ENCODE measurements around the gene CYTH4.
"Not testable (repeated sequence)": the region's sequence is repeated elsewhere in the genome, so short reads cannot be mapped to it uniquely, and the experiment has no call there.

Gene CYTH4

GRCh38 chr22:37243402-37244113 lies 38.8 kb upstream of the CYTH4 start:
- H3K27ac Mint-ChIP-seq: peak overlapping the region; percentile 91
- H3K27me3 Mint-ChIP-seq: no peaks in the 10 kb centered on the region
- peaks cover 84% of the 10 kb centered on the region for H3K4me1 Mint-ChIP-seq
- peak overlapping the region; percentile 98 for H3K4me3 Mint-ChIP-seq
- H3K36me3 Mint-ChIP-seq: peaks cover 35% of the 10 kb centered on the region
- ATAC-seq: peak; percentile 1
- H3K9me3 Mint-ChIP-seq: no peaks in the 10 kb centered on the region

- peak within 1 kb of the TSS; percentile 98 for H3K4me3 Mint-ChIP-seq
- H3K9me3 Mint-ChIP-seq: no peaks in the 10 kb centered on the region
- ATAC-seq: peak; percentile 76
- peak within 1 kb of the TSS; percentile 91 for H3K27ac Mint-ChIP-seq
- no peaks in the 10 kb centered on the region for H3K27me3 Mint-ChIP-seq
- peaks cover 28% of the 10 kb centered on the region for H3K36me3 Mint-ChIP-seq
- peaks cover 82% of the 10 kb centered on the region for H3K4me1 Mint-ChIP-seq
Measured at GRCh38 chr22:37244114-37244921, 38.0 kb upstream of the CYTH4 start, which contains the start of gene RAC2. TSS of gene RAC2 (minus strand) at chr22:37244269. CDS start at chr22:37244148, 121 bp downstream.

- H3K4me3 Mint-ChIP-seq: peak overlapping the region; percentile 98
- no peaks in the 10 kb centered on the region for H3K9me3 Mint-ChIP-seq
- peak overlapping the region; percentile 91 for H3K27ac Mint-ChIP-seq
- H3K36me3 Mint-ChIP-seq: peaks cover 28% of the 10 kb centered on the region
- H3K27me3 Mint-ChIP-seq: no peaks in the 10 kb centered on the region
- H3K4me1 Mint-ChIP-seq: peaks cover 79% of the 10 kb centered on the region
- ATAC-seq: peak; percentile 57
Measured at GRCh38 chr22:37244922-37245722, 37.2 kb upstream of the CYTH4 start.

- Mint-ChIP-seq H3K9me3 (no peaks in the 10 kb centered on the region), H3K27me3 (no peaks in the 10 kb centered on the region), H3K4me3 (no peak overlapping the region), H3K27ac (peak overlapping the region; percentile 91), H3K4me1 (peaks cover 77% of the 10 kb centered on the region), H3K36me3 (peaks cover 22% of the 10 kb centered on the region)
- no peak for ATAC-seq
Measured at GRCh38 chr22:37245740-37246139, 36.6 kb upstream of the CYTH4 start.

- ATAC-seq: no peak
- Mint-ChIP-seq H3K4me1 (peaks cover 58% of the 10 kb centered on the region), H3K36me3 (peaks cover 4% of the 10 kb centered on the region), H3K4me3 (peak overlapping the region; percentile 18), H3K27ac (peak overlapping the region; percentile 73), H3K27me3 (no peaks in the 10 kb centered on the region), H3K9me3 (no peaks in the 10 kb centered on the region)
Measured at GRCh38 chr22:37248251-37248650, 34.1 kb upstream of the CYTH4 start.

GRCh38 chr22:37249986-37250385 lies 32.3 kb upstream of the CYTH4 start:
- H3K27me3 Mint-ChIP-seq: no peaks in the 10 kb centered on the region
- no peak for ATAC-seq
- no peak overlapping the region for H3K4me3 Mint-ChIP-seq
- H3K4me1 Mint-ChIP-seq: peaks cover 43% of the 10 kb centered on the region
- H3K9me3 Mint-ChIP-seq: no peaks in the 10 kb centered on the region
- no peaks in the 10 kb centered on the region for H3K36me3 Mint-ChIP-seq
- H3K27ac Mint-ChIP-seq: peak overlapping the region; percentile 17

- H3K9me3 Mint-ChIP-seq, H3K27me3 Mint-ChIP-seq, ATAC-seq, H3K27ac Mint-ChIP-seq, H3K36me3 Mint-ChIP-seq, H3K4me3 Mint-ChIP-seq: not testable (repeated sequence)
- H3K4me1 Mint-ChIP-seq: peaks cover 51% of the 10 kb centered on the region
Measured at GRCh38 chr22:37251836-37252235, 30.5 kb upstream of the CYTH4 start.

- H3K4me3 Mint-ChIP-seq: no peak overlapping the region
- H3K9me3 Mint-ChIP-seq: no peaks in the 10 kb centered on the region
- no peak for ATAC-seq
Measured at GRCh38 chr22:37253126-37253660, 29.1 kb upstream of the CYTH4 start.

GRCh38 chr22:37254209-37254866 lies 28.0 kb upstream of the CYTH4 start:
- ATAC-seq: no peak
- Mint-ChIP-seq H3K4me1 (peaks cover 36% of the 10 kb centered on the region), H3K27me3 (no peaks in the 10 kb centered on the region), H3K36me3 (no peaks in the 10 kb centered on the region), H3K27ac (no peak overlapping the region), H3K9me3 (no peaks in the 10 kb centered on the region), H3K4me3 (no peak overlapping the region)

More at GRCh38 chr22:37253126-37253660, 29.1 kb upstream of the CYTH4 start:
- H3K4me1 Mint-ChIP-seq: peaks cover 43% of the 10 kb centered on the region
- no peak overlapping the region for H3K27ac Mint-ChIP-seq
- no peaks in the 10 kb centered on the region for H3K36me3 Mint-ChIP-seq
- no peaks in the 10 kb centered on the region for H3K27me3 Mint-ChIP-seq

- Mint-ChIP-seq H3K4me1 (peaks cover 39% of the 10 kb centered on the region), H3K27me3 (no peaks in the 10 kb centered on the region), H3K27ac (peak overlapping the region; percentile 91), H3K9me3 (no peaks in the 10 kb centered on the region), H3K36me3 (no peaks in the 10 kb centered on the region), H3K4me3 (no peak overlapping the region)
- no peak for ATAC-seq
Measured at GRCh38 chr22:37254867-37255233, 27.5 kb upstream of the CYTH4 start.

- H3K36me3 Mint-ChIP-seq: no peaks in the 10 kb centered on the region
- H3K4me1 Mint-ChIP-seq: peaks cover 38% of the 10 kb centered on the region
- H3K27ac Mint-ChIP-seq: peak overlapping the region; percentile 91
- peak overlapping the region; percentile 62 for H3K4me3 Mint-ChIP-seq
- no peaks in the 10 kb centered on the region for H3K9me3 Mint-ChIP-seq
- no peak for ATAC-seq
- no peaks in the 10 kb centered on the region for H3K27me3 Mint-ChIP-seq
Measured at GRCh38 chr22:37255558-37256006, 26.7 kb upstream of the CYTH4 start.

- peaks cover 45% of the 10 kb centered on the region for H3K4me1 Mint-ChIP-seq
- H3K36me3 Mint-ChIP-seq: no peaks in the 10 kb centered on the region
- ATAC-seq: peak; percentile 75
- no peaks in the 10 kb centered on the region for H3K27me3 Mint-ChIP-seq
- H3K27ac Mint-ChIP-seq: peak overlapping the region; percentile 91
- peak overlapping the region; percentile 62 for H3K4me3 Mint-ChIP-seq
- H3K9me3 Mint-ChIP-seq: no peaks in the 10 kb centered on the region
Measured at GRCh38 chr22:37256075-37256726, 26.1 kb upstream of the CYTH4 start.

- no peaks in the 10 kb centered on the region for H3K36me3 Mint-ChIP-seq
- H3K27me3 Mint-ChIP-seq: no peaks in the 10 kb centered on the region
- no peak overlapping the region for H3K27ac Mint-ChIP-seq
- no peak overlapping the region for H3K4me3 Mint-ChIP-seq
- H3K9me3 Mint-ChIP-seq: no peaks in the 10 kb centered on the region
- no peak for ATAC-seq
- H3K4me1 Mint-ChIP-seq: peaks cover 45% of the 10 kb centered on the region
Measured at GRCh38 chr22:37258005-37258752, 24.1 kb upstream of the CYTH4 start.

All from stimulated activated memory B cell treated with anti-CD40 and anti-IgM and Interleukin-4, amounts not matched to agents 10 μg/mL and 1 μg/mL and 100 μg/mL, for 72 hours (primary cell).